ENCODE results near the gene ASCL2. TPM values are rescaled to one million over a fixed set of nuclear protein-coding genes. Genes with fewer than 3 reads are reported as not detected.
A peak's percentile ranks its signal among the peaks of the same experiment; 100 is the strongest.

Gene ASCL2
- total and polyA plus RNA-seq, 2 experiments from 2014 or later, result not detected

- no peaks in the 10 kb centered on the region for H3K27me3 ChIP-seq
- no peak overlapping the region for H3K4me3 ChIP-seq
- H3K9me3 ChIP-seq (ENCODE audit: low read depth), result no peaks in the 10 kb centered on the region
- no peak for DNase-seq (ENCODE audit: low read depth in 1 of 2, low spot score in 1 of 2)
- H3K27ac ChIP-seq, result peak overlapping the region; percentile 91
- H3K36me3 ChIP-seq, result no peaks in the 10 kb centered on the region
- H3K4me1 ChIP-seq (ENCODE audit: low read depth), result peaks cover 61% of the 10 kb centered on the region
- TF ChIP-seq CTCF (IDR thresholded peaks at IDR 0.05; ENCODE audit: low read depth, low read length), result no peak
These were observed 30.7 kb upstream of the ASCL2 start for GRCh38 chr11:2300936-2301630.

GRCh38 chr11:2300290-2300935 is 30.0 kb upstream of the ASCL2 start:
- no peak for TF ChIP-seq CTCF (IDR thresholded peaks at IDR 0.05; ENCODE audit: low read depth, low read length)
- Histone ChIP-seq H3K4me3 (no peak overlapping the region), H3K27me3 (peaks cover 1% of the 10 kb centered on the region), H3K9me3 (ENCODE audit: low read depth) (no peaks in the 10 kb centered on the region), H3K4me1 (ENCODE audit: low read depth) (peaks cover 54% of the 10 kb centered on the region), H3K36me3 (no peaks in the 10 kb centered on the region), H3K27ac (no peak overlapping the region)
- no peak for DNase-seq (ENCODE audit: low read depth in 1 of 2, low spot score in 1 of 2)

- DNase-seq (ENCODE audit: low read depth in 1 of 2, low spot score in 1 of 2), result no peak
- Histone ChIP-seq H3K9me3 (ENCODE audit: low read depth) (no peaks in the 10 kb centered on the region), H3K4me1 (ENCODE audit: low read depth) (peaks cover 50% of the 10 kb centered on the region), H3K27ac (no peak overlapping the region), H3K36me3 (no peaks in the 10 kb centered on the region), H3K4me3 (no peak overlapping the region), H3K27me3 (peaks cover 7% of the 10 kb centered on the region)
- TF ChIP-seq CTCF (IDR thresholded peaks at IDR 0.05; ENCODE audit: low read depth, low read length), result no peak
These were observed 29.4 kb upstream of the ASCL2 start for GRCh38 chr11:2299773-2300172.

DNA sequence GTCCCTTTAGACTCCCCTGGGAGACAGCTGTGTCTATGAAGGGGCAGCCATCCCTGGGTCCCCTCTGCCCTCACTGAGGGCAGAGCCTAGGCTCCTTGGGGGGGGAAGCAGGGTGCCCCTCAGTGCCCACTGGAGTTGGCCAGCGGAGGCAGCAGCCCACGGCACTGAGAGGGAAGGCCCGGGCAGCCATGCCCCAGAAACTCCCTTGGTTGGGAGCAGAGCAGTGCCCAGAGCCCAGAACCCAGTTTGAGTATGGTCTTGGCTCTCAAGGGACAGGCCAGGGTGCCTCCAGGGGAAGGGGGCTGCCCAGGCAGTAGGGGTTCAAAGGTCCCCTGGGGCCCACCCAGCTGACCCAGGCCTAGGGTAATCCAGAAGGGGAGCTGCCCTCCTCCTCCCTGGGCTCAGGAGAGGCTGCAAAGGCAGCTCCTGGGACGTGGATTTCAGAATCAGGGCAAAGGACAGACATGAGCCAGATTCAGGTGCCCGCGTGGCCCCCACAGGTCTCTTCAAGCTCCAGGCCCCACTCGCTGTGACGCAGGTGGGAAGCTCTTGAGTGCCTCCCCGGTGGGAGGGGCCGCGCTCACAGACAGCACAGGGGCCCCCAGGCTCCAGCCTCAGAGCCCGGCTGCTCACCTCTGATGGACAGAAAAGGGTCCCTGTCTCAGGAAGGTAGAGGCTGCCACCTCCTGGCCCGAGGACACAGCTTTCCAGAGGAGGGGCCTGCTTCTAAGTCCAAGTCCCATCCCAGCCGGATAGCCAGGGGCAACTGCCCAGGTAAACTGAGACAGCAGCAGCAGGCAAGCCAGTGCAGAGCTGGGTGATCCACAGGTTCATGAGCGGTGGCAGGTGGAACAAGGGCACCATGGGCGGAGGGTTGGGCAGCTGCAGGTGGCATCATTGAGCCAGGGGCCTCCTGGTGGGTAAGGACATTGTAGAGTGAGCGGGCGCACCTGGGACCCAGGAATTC is 28.7 kb upstream of the ASCL2 start:
- no peaks in the 10 kb centered on the region for H3K9me3 ChIP-seq (ENCODE audit: low read depth)
- H3K27me3 ChIP-seq, result peaks cover 10% of the 10 kb centered on the region
- H3K4me3 ChIP-seq, result no peak overlapping the region
- DNase-seq (ENCODE audit: low read depth in 1 of 2, low spot score in 1 of 2), result peak; percentile 22 to 71
- peaks cover 43% of the 10 kb centered on the region for H3K4me1 ChIP-seq (ENCODE audit: low read depth)
- peak; percentile 24 for TF ChIP-seq CTCF (IDR thresholded peaks at IDR 0.05; ENCODE audit: low read depth, low read length)
- H3K36me3 ChIP-seq, result no peaks in the 10 kb centered on the region
- no peak overlapping the region for H3K27ac ChIP-seq

GRCh38 chr11:2298131-2298794 is 27.9 kb upstream of the ASCL2 start:
- no peak for DNase-seq (ENCODE audit: low read depth in 1 of 2, low spot score in 1 of 2)
- H3K4me3 ChIP-seq, result no peak overlapping the region
- H3K36me3 ChIP-seq, result no peaks in the 10 kb centered on the region
- peaks cover 35% of the 10 kb centered on the region for H3K4me1 ChIP-seq (ENCODE audit: low read depth)
- H3K27ac ChIP-seq, result no peak overlapping the region
- TF ChIP-seq CTCF (IDR thresholded peaks at IDR 0.05; ENCODE audit: low read depth, low read length), result no peak
- peaks cover 14% of the 10 kb centered on the region for H3K27me3 ChIP-seq
- no peaks in the 10 kb centered on the region for H3K9me3 ChIP-seq (ENCODE audit: low read depth)
